Anterior cingulate cortex (tissue), 58 donors: ENCODE results near the gene TNNT2.

Experiments
- DNase-seq, 58 donors: peaks; one replicate each; lab custom pipeline; 2025; lab: John Stamatoyannopoulos, UW

Gene TNNT2

GRCh38 chr1:201336711-201337450 lies 40.6 kb downstream of the TNNT2 start:
- no peak for DNase-seq

DNA sequence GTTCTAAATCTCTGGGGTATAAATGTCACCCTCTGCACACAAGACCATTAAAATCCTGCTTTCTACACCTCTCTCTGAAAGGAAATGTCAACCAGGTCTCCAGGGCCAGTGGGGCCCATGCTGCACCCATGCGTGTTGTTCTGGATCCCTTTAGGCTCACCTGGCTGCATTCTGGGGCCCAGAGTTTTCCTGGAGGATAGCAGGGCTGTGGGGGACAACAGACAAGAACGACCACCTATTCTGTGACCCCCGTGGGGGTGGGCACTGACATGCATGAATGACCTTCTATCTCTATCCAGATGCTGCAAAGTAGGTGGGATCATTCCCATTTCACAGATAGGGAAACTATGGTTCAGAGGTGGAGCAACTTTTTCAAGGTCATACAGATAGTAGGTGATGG lies 41.6 kb downstream of the TNNT2 start:
- no peak for DNase-seq

DNA sequence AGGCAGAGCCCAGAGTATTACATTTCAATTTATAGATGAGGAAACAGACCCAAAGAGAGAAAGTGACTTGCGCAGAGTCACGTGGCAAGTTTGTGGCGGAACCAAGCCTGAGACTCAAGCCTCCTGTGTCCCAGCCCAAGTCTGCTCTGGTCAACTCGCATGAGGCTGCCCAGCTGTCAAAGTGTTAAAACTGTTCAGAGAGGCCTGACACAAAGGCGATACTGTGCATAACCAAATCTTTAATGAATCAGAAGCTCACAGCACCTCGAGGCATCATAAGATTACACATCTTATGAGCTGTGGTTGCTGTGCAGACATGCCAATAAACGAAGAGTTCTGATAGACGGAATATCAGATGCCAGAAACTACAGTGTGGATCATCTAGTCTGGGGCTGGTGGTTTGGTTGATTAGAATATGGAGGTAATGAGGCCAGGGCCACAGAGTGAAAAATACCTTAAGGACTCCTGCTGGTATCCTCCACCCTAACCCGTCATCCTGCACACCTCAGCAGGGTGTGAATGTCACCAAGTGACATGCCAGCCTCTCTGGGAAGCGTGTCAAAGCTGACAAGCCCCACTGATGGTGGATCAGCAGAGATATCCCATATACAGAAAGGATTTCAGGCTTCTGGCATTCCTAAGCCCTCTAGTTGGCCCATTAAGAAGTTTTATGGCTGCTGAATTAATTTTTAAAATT lies 42.2 kb downstream of the TNNT2 start:
- no peak for DNase-seq

DNA sequence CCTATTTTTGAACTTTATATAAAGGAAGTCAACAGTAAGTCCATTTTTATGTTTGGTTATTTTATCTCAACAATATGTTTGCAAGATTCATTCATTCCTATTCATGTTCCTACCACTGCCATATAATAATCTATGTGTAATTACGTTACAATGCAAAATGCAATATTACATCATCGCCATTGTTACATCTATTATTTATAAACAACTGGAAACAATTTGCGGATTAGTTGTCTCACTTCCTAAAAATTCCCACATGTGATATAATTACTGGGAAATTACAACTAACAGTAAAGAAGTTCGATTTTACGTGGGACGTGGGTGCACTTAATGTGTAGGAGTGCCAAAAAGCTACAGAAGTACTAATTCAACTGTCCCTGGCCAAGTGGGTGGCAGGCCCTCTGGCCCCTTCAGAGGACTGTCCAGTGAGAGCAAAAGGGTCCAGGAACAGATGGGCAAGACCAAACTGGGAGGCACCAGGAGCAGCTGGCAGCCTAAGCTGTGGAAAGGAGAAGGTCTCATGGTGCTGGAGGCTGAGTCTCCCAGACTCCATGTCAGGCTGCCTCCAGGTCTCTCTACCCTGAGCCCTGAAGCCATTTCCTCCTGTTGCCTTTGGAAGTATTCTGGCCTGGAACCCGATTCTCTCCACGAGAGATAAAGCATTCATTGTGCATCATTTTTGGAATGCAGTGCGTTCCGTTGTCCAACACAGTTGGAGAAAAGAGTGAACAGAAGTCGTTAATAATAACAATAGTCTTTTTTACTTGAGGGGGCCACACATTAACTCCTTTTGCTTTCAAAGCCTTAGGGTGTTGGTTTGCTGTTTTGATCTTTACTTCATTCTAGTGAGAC lies 42.9 kb downstream of the TNNT2 start:
- DNase-seq: no peak

DNA sequence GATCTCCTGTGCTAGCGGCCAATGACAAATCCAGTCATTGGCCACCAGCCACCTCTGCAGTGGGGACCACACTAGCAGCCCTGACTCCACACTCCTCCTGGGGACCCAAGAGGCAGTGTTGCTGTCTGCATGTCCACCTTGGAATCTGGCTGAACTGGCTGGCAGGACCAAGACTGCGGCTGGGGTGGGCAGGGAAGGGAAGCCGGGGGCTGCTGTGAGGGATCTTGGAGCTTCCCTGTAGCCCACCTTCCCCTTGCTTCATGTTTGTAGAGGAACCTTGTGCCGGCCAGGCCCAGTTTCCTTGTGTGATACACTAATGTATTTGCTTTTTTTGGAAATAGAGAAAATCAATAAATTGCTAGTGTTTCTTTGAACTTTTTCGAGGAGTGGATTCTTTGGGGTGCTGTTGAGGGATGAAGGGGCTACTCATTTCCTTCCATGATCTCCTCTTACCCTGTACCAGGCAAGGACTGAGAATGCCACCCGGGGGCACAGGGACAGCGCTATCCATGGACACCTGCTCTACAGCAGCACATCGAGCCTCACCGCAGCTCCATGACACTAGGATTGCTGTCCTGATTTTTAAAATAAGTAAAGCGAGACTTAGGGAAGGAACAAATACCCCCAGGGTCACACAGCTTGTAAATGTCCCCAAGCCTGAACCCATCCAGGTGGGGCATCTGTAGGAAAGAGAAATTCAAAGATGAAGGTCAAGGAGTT lies 44.7 kb downstream of the TNNT2 start:
- DNase-seq: no peak

GRCh38 chr1:201332021-201332420 lies 45.5 kb downstream of the TNNT2 start:
- DNase-seq: no peak

- DNase-seq: no peak
Measured at GRCh38 chr1:201331166-201331565, 46.3 kb downstream of the TNNT2 start.

DNA sequence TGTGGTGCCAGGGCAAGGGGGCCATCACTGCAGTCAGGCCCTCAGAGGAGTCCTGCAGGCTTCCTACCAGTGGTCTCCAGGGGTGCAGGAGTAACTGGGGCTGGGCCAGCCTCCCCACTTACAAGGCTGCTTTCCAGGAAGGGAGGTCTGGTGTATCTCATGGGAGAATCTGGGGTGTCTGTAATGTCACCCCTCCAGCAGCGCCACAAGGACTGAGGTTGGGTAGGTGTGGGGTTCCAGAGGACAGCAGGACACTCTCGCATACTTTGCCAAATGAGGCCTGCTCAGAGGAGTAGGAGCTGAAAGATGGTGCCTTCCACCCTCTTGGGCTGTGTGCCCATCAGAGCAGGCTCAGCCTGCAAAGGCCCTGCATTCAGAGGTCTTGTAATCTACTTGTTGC lies 46.9 kb downstream of the TNNT2 start:
- DNase-seq: no peak

GRCh38 chr1:201329801-201330200 lies 47.7 kb downstream of the TNNT2 start:
- no peak for DNase-seq

- DNase-seq: no peak
Measured at GRCh38 chr1:201329286-201329685, 48.2 kb downstream of the TNNT2 start.

GRCh38 chr1:201328576-201328975 lies 48.9 kb downstream of the TNNT2 start:
- DNase-seq: no peak

DNA sequence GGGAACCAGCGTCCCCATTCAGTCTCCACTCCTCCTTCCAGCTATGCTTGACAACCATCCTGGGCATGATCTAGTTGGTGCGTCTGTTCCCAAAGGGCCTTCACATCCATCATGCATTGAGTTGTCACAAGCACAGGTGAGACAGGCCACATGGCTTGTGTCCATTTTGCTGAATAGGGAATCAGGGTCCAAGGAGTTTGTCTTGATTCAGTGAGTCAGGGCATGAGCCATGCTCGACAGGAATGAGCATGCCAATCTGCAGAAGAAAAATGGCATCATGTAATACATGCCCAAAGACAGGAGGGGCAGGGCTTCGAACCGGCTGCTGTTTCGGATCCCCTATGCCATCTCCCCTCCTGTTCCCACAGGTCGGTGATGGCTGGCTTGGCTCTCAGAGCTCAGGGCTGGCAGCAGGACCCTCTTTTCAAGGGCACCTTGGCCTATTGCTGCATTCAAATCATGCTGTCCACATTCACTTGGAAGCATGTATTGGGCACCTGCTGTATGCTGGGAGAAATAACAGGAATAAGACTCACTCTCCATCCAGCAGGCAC lies 49.7 kb downstream of the TNNT2 start:
- no peak for DNase-seq

- DNase-seq: no peak
Measured at GRCh38 chr1:201326710-201327109, 50.8 kb downstream of the TNNT2 start.

GRCh38 chr1:201325678-201326060 lies 51.8 kb downstream of the TNNT2 start:
- DNase-seq: no peak

GRCh38 chr1:201324821-201325677 lies 52.4 kb downstream of the TNNT2 start:
- DNase-seq: no peak

DNA sequence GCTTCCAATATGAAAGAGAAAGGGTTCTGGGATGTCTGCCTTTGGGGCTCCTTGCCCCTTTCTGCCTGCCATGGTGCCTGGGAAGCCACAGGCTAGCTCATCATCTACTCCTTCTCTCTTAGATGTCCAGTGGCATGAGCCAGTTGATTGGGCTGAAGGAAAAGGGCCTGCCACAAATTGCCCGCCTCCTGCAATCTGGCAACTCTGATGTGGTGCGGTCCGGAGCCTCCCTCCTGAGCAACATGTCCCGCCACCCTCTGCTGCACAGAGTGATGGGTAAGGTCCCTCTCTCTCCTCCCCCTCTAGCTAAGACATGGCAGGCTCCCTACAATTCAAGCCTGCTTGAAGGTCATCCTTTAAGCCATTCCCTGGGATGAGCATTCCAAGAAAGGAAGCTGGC lies 53.2 kb downstream of the TNNT2 start:
- no peak for DNase-seq

DNA sequence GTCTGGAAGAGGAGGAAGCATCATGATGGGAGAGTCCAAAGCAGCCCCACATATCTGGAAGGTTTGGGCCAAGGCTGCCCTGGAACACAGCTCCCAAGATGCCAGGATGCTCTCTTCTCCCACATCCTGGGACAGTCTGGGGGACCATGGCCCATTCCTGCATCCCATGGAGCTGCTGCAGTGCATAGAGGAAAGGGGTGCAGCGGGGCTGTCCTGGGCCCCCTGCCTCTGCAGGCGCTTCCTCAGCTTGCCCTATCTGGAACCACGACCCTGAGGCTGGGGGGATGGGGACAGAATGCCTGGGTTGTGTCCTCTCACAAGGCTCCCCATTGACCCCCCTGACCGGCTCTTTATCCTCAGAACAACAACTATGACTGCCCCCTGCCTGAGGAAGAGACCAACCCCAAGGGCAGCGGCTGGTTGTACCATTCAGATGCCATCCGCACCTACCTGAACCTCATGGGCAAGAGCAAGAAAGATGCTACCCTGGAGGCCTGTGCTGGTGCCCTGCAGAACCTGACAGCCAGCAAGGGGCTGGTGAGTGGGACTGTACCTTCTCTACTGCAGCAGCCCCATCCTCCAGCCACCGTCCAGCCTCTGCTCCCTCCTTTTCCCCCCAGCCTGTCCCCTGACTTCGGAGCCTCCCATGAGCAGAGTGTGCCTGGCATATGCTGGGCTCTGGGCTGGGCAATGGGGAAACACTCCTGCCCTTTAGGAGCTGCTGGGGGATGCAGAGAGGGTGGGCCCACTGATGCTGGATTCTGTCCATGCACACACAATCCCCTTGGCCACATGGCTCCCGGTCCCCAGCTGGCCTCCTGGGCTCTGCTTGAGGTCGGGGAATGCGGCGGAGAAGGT lies 54.6 kb downstream of the TNNT2 start:
- no peak for DNase-seq

DNA sequence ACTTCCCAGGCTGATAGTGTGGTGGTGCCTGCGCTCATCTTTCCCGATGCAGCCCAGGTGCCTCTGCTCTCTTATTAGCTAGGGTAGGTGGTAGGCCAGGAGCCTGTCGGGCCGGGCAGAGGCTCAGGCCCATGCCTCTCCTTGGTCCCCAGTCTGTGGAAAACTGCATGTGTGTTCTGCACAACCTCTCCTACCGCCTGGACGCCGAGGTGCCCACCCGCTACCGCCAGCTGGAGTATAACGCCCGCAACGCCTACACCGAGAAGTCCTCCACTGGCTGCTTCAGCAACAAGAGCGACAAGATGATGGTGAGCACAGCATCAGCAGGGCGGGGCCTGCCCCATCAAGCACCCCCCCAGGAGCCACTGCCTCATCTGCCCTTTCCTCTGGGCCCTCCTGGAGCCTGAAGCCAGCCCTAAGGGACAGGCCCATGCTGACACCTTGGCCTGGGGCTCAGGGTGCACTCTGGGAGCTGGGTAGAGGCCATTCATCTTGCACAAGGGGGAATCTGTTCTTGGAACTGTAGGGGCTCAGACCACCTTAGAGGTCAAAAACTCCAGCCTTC lies 55.6 kb downstream of the TNNT2 start:
- DNase-seq: no peak
